GM12878 (cell line): ENCODE measurements around the gene PLCD1. TPM values are rescaled to one million over a fixed set of nuclear protein-coding genes. Genes with fewer than 3 reads are reported as not detected.

Experiments
- ATAC-seq: fragments of 200-7000 bp; cut with Tn5 transposase; 3 replicates; pipeline ENCODE4 v1.9.1; 2020; ENCODE audit warnings: mild to moderate bottlenecking, moderate library complexity
- BruUV-seq: library from RNA; stranded (reverse); fragments of 400-500 nt; replicated peaks from 2 replicates; lab custom pipeline; 2021; lab: Mats Ljungman, UMichigan
- CTCF ChIA-PET: fragments of 300-600 bp; sonication (Branson Sonifier 250); formaldehyde crosslinking; extraction: SDS; loops from one replicate; lab custom pipeline; 2021; ENCODE audit warnings: inconsistent platforms; lab: Yijun Ruan, JAX
- POLR2A ChIA-PET: fragments of 350-600 bp; formaldehyde crosslinking; extraction: SDS; loops from one replicate; lab custom pipeline; 2021; ENCODE audit warnings: inconsistent platforms; lab: Charles Lee
- RAD21 ChIA-PET: fragments of 300-600 bp; sonication (Branson Sonifier 250); formaldehyde crosslinking; loops from one replicate; lab custom pipeline; 2023; ENCODE audit warnings: antibody characterized with exemption; ENCODE audit not compliant: unreplicated experiment; lab: Charles Lee
- SMC1A ChIA-PET: fragments of 300-600 bp; sonication (Branson Sonifier 250); formaldehyde crosslinking; loops from one replicate; lab custom pipeline; 2023; ENCODE audit not compliant: unreplicated experiment, uncharacterized antibody; lab: Charles Lee
- DNase-seq: peaks from one replicate; pipeline ENCODE4 v3.0.0-alpha.2; 2011; ENCODE audit warnings: low read depth, low spot score
- FAIRE-seq: peaks from 3 replicates; lab custom pipeline; 2011; peaks lifted over from hg19 to GRCh38; lab: Jason Lieb, UNC
- H2AFZ ChIP-seq: 2 replicates; pipeline ENCODE4 v1.6.0; 2011; ENCODE audit warnings: low read depth, low read length, control low read depth; ENCODE audit not compliant: control insufficient read depth
- H3K27ac ChIP-seq: 2 replicates; pipeline ENCODE4 v1.5.1; 2011; ENCODE audit warnings: control low read depth; ENCODE audit not compliant: control insufficient read depth, insufficient read depth
- H3K27me3 ChIP-seq, 2 experiments: replicated peaks in 1 of 2; 2 replicates each; pipeline versions ENCODE4 v1.6.0 to v1.6.1; 2011; ENCODE audit warnings: low read length in 1 of 2; ENCODE audit not compliant: control insufficient read depth in 2 of 2, insufficient read depth in 2 of 2
- H3K36me3 ChIP-seq, 2 experiments: 2 replicates each; pipeline ENCODE4 v1.5.1; 2011; ENCODE audit warnings: low read length in 1 of 2; ENCODE audit not compliant: control insufficient read depth in 2 of 2, insufficient read depth in 2 of 2
- H3K4me1 ChIP-seq: 2 replicates; pipeline ENCODE4 v1.6.1; 2011; ENCODE audit warnings: mild to moderate bottlenecking, low read length, moderate library complexity, mixed read lengths; ENCODE audit not compliant: control insufficient read depth, insufficient read depth
- H3K4me2 ChIP-seq: 2 replicates; pipeline ENCODE4 v1.6.0; 2011; ENCODE audit warnings: control low read depth; ENCODE audit not compliant: control insufficient read depth, insufficient read depth
- H3K4me3 ChIP-seq: fragments of 200-600 bp; sonication (generic); 2 replicates; pipeline ENCODE4 v1.5.1; 2016
- H3K79me2 ChIP-seq: 2 replicates; pipeline ENCODE4 v1.6.0; 2011; ENCODE audit warnings: low read length; ENCODE audit not compliant: control insufficient read depth, insufficient read depth
- H3K9ac ChIP-seq: 2 replicates; pipeline ENCODE4 v1.8.0; 2011; ENCODE audit warnings: low read length, control low read depth, mixed read lengths; ENCODE audit not compliant: control insufficient read depth, insufficient read depth
- H3K9me3 ChIP-seq: replicated peaks from 3 replicates; pipeline ENCODE4 v1.5.1; 2011; ENCODE audit warnings: mild to moderate bottlenecking, low read length; ENCODE audit not compliant: control insufficient read depth, insufficient read depth
- H4K20me1 ChIP-seq: 2 replicates; pipeline ENCODE4 v1.6.0; 2011; ENCODE audit not compliant: control insufficient read depth, insufficient read depth
- JUNB ChIP-seq: IDR thresholded peaks from 2 replicates; pipeline ENCODE4 v1.6.1; 2016; ENCODE audit warnings: antibody characterized with exemption, mild to moderate bottlenecking
- POLR2AphosphoS2 ChIP-seq: IDR thresholded peaks from 2 replicates; pipeline ENCODE4 v1.6.1; 2011; ENCODE audit warnings: low read depth, mild to moderate bottlenecking, low read length, improper control_type of control experiment, moderate library complexity
- SMAD5 ChIP-seq: IDR thresholded peaks from 2 replicates; pipeline ENCODE4 v1.6.1; 2016; ENCODE audit warnings: antibody characterized with exemption, low read depth
- USF1 ChIP-seq: IDR thresholded peaks from 2 replicates; pipeline ENCODE4 v1.6.1; 2011; ENCODE audit warnings: borderline replicate concordance, low read depth, mild to moderate bottlenecking, moderate library complexity, mixed read lengths, low read length; ENCODE audit not compliant: insufficient read depth; ENCODE audit errors: extremely low read length
- ZNF622 ChIP-seq: fragments of 450-650 bp; IDR thresholded peaks from 2 replicates; pipeline ENCODE4 v1.6.1; 2017; ENCODE audit warnings: mild to moderate bottlenecking, inconsistent platforms
- WGBS: methylation state at CpG from one replicate; pipeline ENCODE4 v1.1.6; 2016; ENCODE audit warnings: low lambda C conversion rate; ENCODE audit not compliant: insufficient replicate concordance, insufficient coverage; ENCODE audit errors: missing lambda C conversion rate; 5-methylcytosine and 5-hydroxymethylcytosine counted together
- in situ Hi-C: fragments of 300-500 bp; cut with MboI; formaldehyde crosslinking; loops from 9 replicates; pipeline ENCODE4 v1.14.3; 2018; ENCODE audit warnings: mixed read lengths
- intact Hi-C: fragments of 100-400 bp; cut with micrococcal nuclease; formaldehyde crosslinking; loops from one replicate; pipeline ENCODE4 v1.14.2; 2022; ENCODE audit not compliant: unreplicated experiment
- polyA plus RNA-seq, 11 experiments: library from polyadenylated mRNA; depleted of rRNA in 4 of 11; unstranded in 6 of 11; stranded (reverse) in 5 of 11; fragments of >200 nt; fragmentation: Nextera tagmentation in 4 of 11; fragmentation: Illumina TruSeq in 1 of 11; extraction: Ambion mirVana in 4 of 11; extraction: Trizol in 1 of 11; gene quantifications; 1 replicate in 1 of 11; 2 replicates in 10 of 11; pipeline versions ENCODE4 v1.2.1 to v1.2.3, GENCODE V29; 2011 to 2016; ENCODE audit warnings: inconsistent platforms in 2 of 11, missing spikeins in 2 of 11, low read depth in 1 of 11
- total RNA-seq, 4 experiments: library from RNA; depleted of rRNA in 3 of 4; stranded (reverse); fragments of >200 nt in 3 of 4; fragmentation: Illumina TruSeq in 1 of 4; extraction: Trizol in 1 of 4; gene quantifications; 2 replicates each; pipeline versions ENCODE4 v1.2.1 to v1.2.3, GENCODE V29; 2013 to 2021

PLCD1 gene
- total and polyA plus RNA-seq, 10 of the 15 experiments (the other 5 are each of a cell fraction or from before 2014, with no cell fraction given): 0.20 to 3.9 (median 1.2) TPM; not detected in 1

- H3K4me1 ChIP-seq: no peaks in the 10 kb centered on the region
- SMC1A ChIA-PET: no interaction called here
- H3K4me3 ChIP-seq: no peak overlapping the region
- no peak for DNase-seq
- in situ Hi-C loops: no loop called here
- no peak for TF ChIP-seq JUNB
- no peak for TF ChIP-seq ZNF622
- TF ChIP-seq POLR2AphosphoS2: no peak
- TF ChIP-seq, all 136 proteins: peak for 0
- Histone ChIP-seq H3K4me2 (no peak overlapping the region), H3K9ac (no peak overlapping the region), H3K79me2 (no peaks in the 10 kb centered on the region), H4K20me1 (no peaks in the 10 kb centered on the region), H3K27ac (no peak overlapping the region), H3K36me3 (no peaks in the 10 kb centered on the region), H2AFZ (no peak overlapping the region), H3K27me3 (no peaks in the 10 kb centered on the region; a peak in 1 of 4 replicates), H3K9me3 (no peaks in the 10 kb centered on the region)
- 51% methylated on average over 7 of the region's 7 CpGs for WGBS
- ChIA-PET CTCF (no interaction called here), POLR2A (no interaction called here), RAD21 (no interaction called here)
- ATAC-seq: no peak
- FAIRE-seq: no peak
- intact Hi-C loops: no loop called here
- no TSS peak for BruUV-seq
Measured at GRCh38 chr3:38059591-38059990, 30.1 kb upstream of the PLCD1 start.

GRCh38 chr3:38059148-38059547 is 29.7 kb upstream of the PLCD1 start:
- Histone ChIP-seq H2AFZ (no peak overlapping the region), H3K9ac (no peak overlapping the region), H3K9me3 (no peaks in the 10 kb centered on the region), H3K36me3 (no peaks in the 10 kb centered on the region), H3K27me3 (no peaks in the 10 kb centered on the region; a peak in 1 of 4 replicates), H4K20me1 (no peaks in the 10 kb centered on the region), H3K79me2 (no peaks in the 10 kb centered on the region), H3K4me1 (no peaks in the 10 kb centered on the region), H3K27ac (no peak overlapping the region), H3K4me2 (no peak overlapping the region), H3K4me3 (no peak overlapping the region)
- ATAC-seq: no peak
- ChIA-PET CTCF (no interaction called here), SMC1A (no interaction called here), RAD21 (no interaction called here), POLR2A (no interaction called here)
- BruUV-seq: no TSS peak
- no peak for DNase-seq
- no peak for FAIRE-seq
- intact Hi-C loops (no loop called here), in situ Hi-C loops (no loop called here)
- TF ChIP-seq USF1 (peak; percentile 32), SMAD5 (no peak)
- WGBS: 0% methylated on average over 2 of the region's 2 CpGs
